ENCODE results near the gene TSPAN4. TPM values are rescaled to one million over a fixed set of nuclear protein-coding genes. Genes with fewer than 3 reads are reported as not detected.
A peak's percentile ranks its signal among the peaks of the same experiment; 100 is the strongest.

Gene TSPAN4
- total and polyA plus RNA-seq, 3 experiments from 2014 or later: 4.4 to 9.4 (median 8.8) TPM

GRCh38 chr11:841981-842369 lies 677 bp upstream of the TSPAN4 start:
- H3K4me3 Mint-ChIP-seq: peak overlapping the region; percentile 82 to 91 (median 86)
- H3K4me1 Mint-ChIP-seq: peaks cover 15 to 33% (median 15%) of the 10 kb centered on the region in 3 donors
- H3K9me3 Mint-ChIP-seq: no peaks in the 10 kb centered on the region
- H3K4me3 ChIP-seq (ENCODE audit: low read length): peak overlapping the region; percentile 74
- peaks cover 29% of the 10 kb centered on the region for H3K4me1 ChIP-seq (ENCODE audit: insufficient read depth, low read length)
- no peaks in the 10 kb centered on the region for H3K27me3 ChIP-seq (ENCODE audit: insufficient read depth, low read length, poor library complexity, severe bottlenecking)
- H3K27me3 Mint-ChIP-seq: peaks cover 3 to 4% of the 10 kb centered on the region in 2 donors
- H3K36me3 ChIP-seq (ENCODE audit: insufficient read depth, low read length): no peaks in the 10 kb centered on the region
- DNase-seq: no peak
- POLR2A ChIA-PET: interaction anchor here (0.8 to 1.7 kb wide), 3 partner anchors 14 to 23 kb away, joined by 3 to 16 read pairs (median 4); partner anchors contain the start of gene PNPLA2
- peak overlapping the region; percentile 21 to 84 (median 57) for H3K27ac Mint-ChIP-seq
- CTCF ChIA-PET: interaction anchor here (1.7 to 2.2 kb wide), 2 partner anchors 9 to 23 kb away, joined by 5 to 6 read pairs; partner anchors contain the start of genes CD151 and PNPLA2
- peaks cover 0 to 35% (median 0%) of the 10 kb centered on the region in 3 donors for H3K36me3 Mint-ChIP-seq
- H3K9me3 ChIP-seq (ENCODE audit: low read length): no peaks in the 10 kb centered on the region
- H3K27ac ChIP-seq (ENCODE audit: low read depth, low read length): peak overlapping the region; percentile 74

GRCh38 chr11:843086-843734 lies 558 bp downstream of the TSPAN4 start:
- H3K4me1 Mint-ChIP-seq: peaks cover 15 to 29% (median 15%) of the 10 kb centered on the region in 3 donors

DNA sequence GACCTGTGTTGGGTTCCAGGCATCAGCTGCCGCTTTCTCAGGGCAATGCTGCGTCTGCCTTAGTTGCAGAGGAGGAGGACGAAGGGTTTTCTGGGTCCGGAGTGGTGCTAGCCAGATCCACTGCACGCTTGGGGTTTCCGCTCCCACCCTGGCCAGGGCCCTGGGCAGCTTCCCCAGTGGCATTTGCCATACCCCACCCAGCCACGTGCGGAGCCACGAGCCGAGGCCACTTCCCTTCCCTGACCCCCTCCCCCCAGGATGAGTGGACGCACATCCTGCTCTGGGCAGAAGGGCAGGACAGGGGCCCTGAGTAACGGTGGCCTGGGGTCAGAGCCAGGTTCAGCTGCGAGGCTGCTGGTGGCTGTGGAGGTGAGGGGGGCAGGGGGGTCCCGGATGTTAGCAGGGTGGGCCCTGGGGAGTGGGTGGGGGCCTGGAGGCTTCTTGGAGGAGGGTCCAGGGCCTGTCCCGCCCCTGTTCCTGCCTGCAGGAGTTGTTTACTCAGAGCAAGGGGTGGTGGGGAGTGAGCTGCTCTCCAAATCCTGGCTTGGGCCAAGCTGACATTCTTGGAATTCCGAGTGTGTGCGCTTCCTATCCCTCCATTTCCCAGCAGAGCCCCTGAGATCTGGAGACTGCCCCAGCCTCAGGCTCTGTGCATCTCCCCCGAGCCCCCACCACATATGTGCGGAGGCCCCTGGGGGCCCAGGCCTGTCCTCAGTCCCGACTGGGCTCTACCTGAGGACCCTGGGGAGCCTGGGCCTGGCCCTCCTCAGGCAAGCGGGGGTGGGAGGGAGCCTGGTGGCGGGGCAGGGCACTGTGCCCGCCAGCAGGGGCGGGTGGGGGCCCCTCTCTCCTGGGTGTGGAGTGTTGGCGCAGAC lies 1.4 kb downstream of the TSPAN4 start:
- Mint-ChIP-seq H3K27me3 (peaks cover 5 to 8% of the 10 kb centered on the region in 2 donors), H3K4me3 (peak overlapping the region; percentile 66 to 91 (median 71)), H3K27ac (peak overlapping the region in 2 of 8 donors; percentile 47 to 81), H3K36me3 (peaks cover 0 to 20% (median 0%) of the 10 kb centered on the region in 3 donors), H3K9me3 (no peaks in the 10 kb centered on the region), H3K4me1 (peaks cover 15 to 37% (median 19%) of the 10 kb centered on the region in 3 donors)
- Histone ChIP-seq H3K4me1 (ENCODE audit: insufficient read depth, low read length) (peaks cover 36% of the 10 kb centered on the region), H3K36me3 (ENCODE audit: insufficient read depth, low read length) (no peaks in the 10 kb centered on the region), H3K9me3 (ENCODE audit: low read length) (no peaks in the 10 kb centered on the region), H3K27me3 (ENCODE audit: insufficient read depth, low read length, poor library complexity, severe bottlenecking) (peaks cover 8% of the 10 kb centered on the region), H3K27ac (ENCODE audit: low read depth, low read length) (peak overlapping the region; percentile 74), H3K4me3 (ENCODE audit: low read length) (no peak overlapping the region)
- DNase-seq: no peak
- ChIA-PET CTCF (interaction anchor here (1.9 to 5.4 kb wide), 3 partner anchors 11 to 209 kb away, joined by 6 to 48 read pairs (median 7); partner anchors contain the start of gene CD151), POLR2A (interaction anchor here (0.6 to 1.7 kb wide), 3 partner anchors 25 to 125 kb away, joined by 7 to 16 read pairs (median 8); partner anchors contain the start of genes PNPLA2 and RPLP2)

More at GRCh38 chr11:843086-843734, 558 bp downstream of the TSPAN4 start:
- H3K36me3 Mint-ChIP-seq: peaks cover 0 to 28% (median 0%) of the 10 kb centered on the region in 3 donors
- H3K27me3 ChIP-seq (ENCODE audit: insufficient read depth, low read length, poor library complexity, severe bottlenecking): no peaks in the 10 kb centered on the region
- no peaks in the 10 kb centered on the region for H3K9me3 ChIP-seq (ENCODE audit: low read length)
- peak overlapping the region; percentile 66 to 91 (median 71) for H3K4me3 Mint-ChIP-seq
- H3K4me3 ChIP-seq (ENCODE audit: low read length): peak overlapping the region; percentile 74
- no peaks in the 10 kb centered on the region for H3K36me3 ChIP-seq (ENCODE audit: insufficient read depth, low read length)
- CTCF ChIA-PET: interaction anchor here (0.8 to 2.2 kb wide), 5 partner anchors 9 to 324 kb away, joined by 3 to 7 read pairs (median 3); partner anchors contain the start of gene CD151
- POLR2A ChIA-PET: interaction anchor here (0.6 to 1.7 kb wide), 8 partner anchors 9 to 209 kb away, joined by 3 to 16 read pairs (median 6); partner anchors contain the start of genes PNPLA2 and RPLP2
- peaks cover 3 to 4% of the 10 kb centered on the region in 2 donors for H3K27me3 Mint-ChIP-seq
- H3K4me1 ChIP-seq (ENCODE audit: insufficient read depth, low read length): peaks cover 29% of the 10 kb centered on the region
- peak overlapping the region; percentile 74 for H3K27ac ChIP-seq (ENCODE audit: low read depth, low read length)
- no peaks in the 10 kb centered on the region for H3K9me3 Mint-ChIP-seq
- DNase-seq: no peak
- H3K27ac Mint-ChIP-seq: peak overlapping the region in 4 of 8 donors; percentile 40 to 81 (median 60)

GRCh38 chr11:844693-845644 lies 2.3 kb downstream of the TSPAN4 start:
- Histone ChIP-seq H3K4me3 (ENCODE audit: low read length) (no peak overlapping the region), H3K36me3 (ENCODE audit: insufficient read depth, low read length) (no peaks in the 10 kb centered on the region), H3K4me1 (ENCODE audit: insufficient read depth, low read length) (peaks cover 38% of the 10 kb centered on the region), H3K27ac (ENCODE audit: low read depth, low read length) (no peak overlapping the region), H3K9me3 (ENCODE audit: low read length) (no peaks in the 10 kb centered on the region), H3K27me3 (ENCODE audit: insufficient read depth, low read length, poor library complexity, severe bottlenecking) (peaks cover 8% of the 10 kb centered on the region)
- H3K4me3 Mint-ChIP-seq: peak overlapping the region in 2 of 7 donors; percentile 16 to 48
- DNase-seq: peak in 1 of 5 donors; percentile 38
- ChIA-PET CTCF (interaction anchor here (5.4 kb wide), 1 partner anchor 208 kb away, joined by 48 read pairs; no protein-coding TSS in a partner anchor), POLR2A (no interaction called here)
- H3K9me3 Mint-ChIP-seq: no peaks in the 10 kb centered on the region
- H3K27me3 Mint-ChIP-seq: peaks cover 5 to 8% of the 10 kb centered on the region in 2 donors
- peak overlapping the region in 1 of 8 donors; percentile 17 for H3K27ac Mint-ChIP-seq
- H3K36me3 Mint-ChIP-seq: peaks cover 0 to 12% (median 0%) of the 10 kb centered on the region in 3 donors
- peaks cover 15 to 40% (median 19%) of the 10 kb centered on the region in 3 donors for H3K4me1 Mint-ChIP-seq

GRCh38 chr11:845872-846495 lies 3.3 kb downstream of the TSPAN4 start:
- POLR2A ChIA-PET: no interaction called here
- CTCF ChIA-PET: interaction anchor here (0.8 to 5.4 kb wide), 2 partner anchors 15 to 207 kb away, joined by 3 to 48 read pairs; no protein-coding TSS in a partner anchor

DNA sequence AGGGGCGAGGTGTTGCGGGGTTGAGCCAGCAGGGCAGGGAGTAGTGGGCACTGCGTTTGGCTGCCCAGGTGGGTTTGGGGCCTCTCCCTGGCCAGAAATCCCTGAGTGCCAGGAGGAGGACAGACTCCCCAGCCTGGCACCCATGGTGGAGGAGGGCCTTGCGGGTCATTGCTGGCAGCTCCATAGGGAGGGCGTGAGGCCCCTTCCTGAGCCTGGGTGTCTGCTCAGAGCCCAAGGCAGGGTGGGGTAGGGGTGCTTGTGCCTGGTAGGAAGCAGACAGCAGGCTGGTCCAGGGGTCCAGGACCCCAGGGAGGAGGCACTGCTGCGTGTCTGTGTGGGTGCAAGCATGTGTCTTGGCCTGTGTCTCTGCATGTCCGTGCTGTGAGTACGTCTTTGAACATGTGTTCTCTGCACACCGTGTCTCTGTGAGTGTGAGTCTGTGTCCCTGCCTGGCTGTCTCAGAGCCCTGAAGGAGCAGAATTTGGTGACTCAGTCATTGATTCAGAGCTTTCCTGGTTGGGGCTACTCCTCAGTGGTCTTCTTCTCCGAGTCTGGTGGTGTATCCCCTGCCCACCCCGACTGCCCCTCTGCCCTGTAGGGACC lies 3.9 kb downstream of the TSPAN4 start:
- H3K27me3 Mint-ChIP-seq: peaks cover 5 to 8% of the 10 kb centered on the region in 2 donors
- Histone ChIP-seq H3K4me1 (ENCODE audit: insufficient read depth, low read length) (peaks cover 26% of the 10 kb centered on the region), H3K36me3 (ENCODE audit: insufficient read depth, low read length) (no peaks in the 10 kb centered on the region), H3K4me3 (ENCODE audit: low read length) (no peak overlapping the region), H3K9me3 (ENCODE audit: low read length) (no peaks in the 10 kb centered on the region), H3K27ac (ENCODE audit: low read depth, low read length) (no peak overlapping the region), H3K27me3 (ENCODE audit: insufficient read depth, low read length, poor library complexity, severe bottlenecking) (peaks cover 8% of the 10 kb centered on the region)
- no peaks in the 10 kb centered on the region for H3K9me3 Mint-ChIP-seq
- H3K4me3 Mint-ChIP-seq: peak overlapping the region in 1 of 7 donors; percentile 60
- ChIA-PET CTCF (interaction anchor here (0.8 to 5.4 kb wide), 4 partner anchors 15 to 206 kb away, joined by 3 to 48 read pairs (median 4); no protein-coding TSS in a partner anchor), POLR2A (interaction anchor here (0.7 kb wide), 1 partner anchor 27 kb away, joined by 3 read pairs; the partner anchor contains the start of gene PNPLA2)
- DNase-seq: no peak
- no peak overlapping the region for H3K27ac Mint-ChIP-seq
- H3K36me3 Mint-ChIP-seq: peaks cover 0 to 3% (median 0%) of the 10 kb centered on the region in 3 donors
- peaks cover 0 to 24% (median 7%) of the 10 kb centered on the region in 3 donors for H3K4me1 Mint-ChIP-seq

More at GRCh38 chr11:845872-846495, 3.3 kb downstream of the TSPAN4 start:
- Mint-ChIP-seq H3K27ac (no peak overlapping the region), H3K9me3 (no peaks in the 10 kb centered on the region), H3K36me3 (peaks cover 0 to 3% (median 0%) of the 10 kb centered on the region in 3 donors), H3K4me1 (peaks cover 5 to 30% (median 10%) of the 10 kb centered on the region in 3 donors), H3K4me3 (peak overlapping the region in 1 of 7 donors; percentile 60), H3K27me3 (peaks cover 5 to 8% of the 10 kb centered on the region in 2 donors)
- Histone ChIP-seq H3K4me1 (ENCODE audit: insufficient read depth, low read length) (peaks cover 32% of the 10 kb centered on the region), H3K27ac (ENCODE audit: low read depth, low read length) (no peak overlapping the region), H3K9me3 (ENCODE audit: low read length) (no peaks in the 10 kb centered on the region), H3K4me3 (ENCODE audit: low read length) (no peak overlapping the region), H3K36me3 (ENCODE audit: insufficient read depth, low read length) (no peaks in the 10 kb centered on the region), H3K27me3 (ENCODE audit: insufficient read depth, low read length, poor library complexity, severe bottlenecking) (peaks cover 8% of the 10 kb centered on the region)
- DNase-seq: no peak

Measured in CD8-positive, alpha-beta memory T cell (primary cell).